ENCODE measurements around the gene COTL1. TPM values are rescaled to one million over a fixed set of nuclear protein-coding genes. Genes with fewer than 3 reads are reported as not detected.

COTL1 gene
- total RNA-seq, 1 experiment from 2014 or later = 408 TPM

DNA sequence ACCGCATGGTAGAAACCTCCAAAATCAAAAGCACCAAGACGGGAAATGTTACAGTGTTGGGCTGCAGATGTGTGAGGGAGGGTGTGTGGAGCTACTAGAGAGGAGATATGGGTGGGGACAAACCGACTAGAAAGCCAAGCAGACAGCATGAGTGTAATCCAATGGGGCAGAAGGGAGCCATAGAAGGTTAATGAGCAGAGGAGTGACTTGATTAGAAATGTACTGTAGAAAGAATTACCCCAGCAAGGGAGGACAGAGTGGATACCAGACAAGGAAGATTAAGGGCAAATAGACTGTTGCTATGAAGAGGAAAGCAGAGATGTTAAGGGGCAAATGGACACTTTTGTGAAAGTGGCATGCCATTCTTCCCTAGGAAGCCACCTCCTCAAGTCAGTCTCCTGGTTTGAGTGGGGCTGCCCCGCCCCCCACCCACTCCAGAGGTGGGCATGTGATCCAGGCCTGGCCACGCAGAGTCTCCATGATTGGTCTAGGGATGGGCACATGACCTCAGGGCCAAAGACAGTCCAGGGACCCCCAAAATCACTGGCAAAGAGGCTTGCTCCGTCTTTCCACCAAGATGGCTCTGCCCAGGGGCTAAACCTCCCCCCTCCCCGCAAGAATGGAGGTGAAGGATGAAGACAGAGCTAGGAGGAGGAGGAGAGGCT, 4.3 kb downstream of the COTL1 start:
- Histone ChIP-seq H3K79me2 (ENCODE audit: low read length) (peaks cover 93% of the 10 kb centered on the region), H3F3A (ENCODE audit: low read length, unreplicated experiment) (no peaks in the 10 kb centered on the region), H4K20me1 (ENCODE audit: low read length) (peaks cover 66% of the 10 kb centered on the region), H2AFZ (ENCODE audit: low read length) (no peak overlapping the region), H3K4me3 (ENCODE audit: low read length) (no peak overlapping the region), H3K9ac (ENCODE audit: low read length) (no peak overlapping the region), H3K4me1 (ENCODE audit: insufficient read depth, low read length) (peaks cover 16% of the 10 kb centered on the region; the same call in 1 of the 2 replicates), H3K4me2 (ENCODE audit: low read length) (no peak overlapping the region), H3K9me3 (ENCODE audit: low read length) (no peaks in the 10 kb centered on the region), H3K27me3 (ENCODE audit: low read length) (no peaks in the 10 kb centered on the region), H3K27ac (ENCODE audit: low read length) (no peak overlapping the region), H3K9me2 (replicated peaks; ENCODE audit: low read length) (no peaks in the 10 kb centered on the region), H3K36me3 (ENCODE audit: low read depth, low read length) (peaks cover 38% of the 10 kb centered on the region)
- ChIA-PET CTCF (no interaction called here), POLR2A (ENCODE audit: unreplicated experiment) (no interaction called here)
- TF ChIP-seq EZH2phosphoT487 (IDR thresholded peaks at IDR 0.05; ENCODE audit: borderline replicate concordance, low read length) (no peak), EZH2 (IDR thresholded peaks at IDR 0.05; ENCODE audit: low read length, unreplicated experiment) (no peak)
- TF ChIP-seq, protein P1, sequence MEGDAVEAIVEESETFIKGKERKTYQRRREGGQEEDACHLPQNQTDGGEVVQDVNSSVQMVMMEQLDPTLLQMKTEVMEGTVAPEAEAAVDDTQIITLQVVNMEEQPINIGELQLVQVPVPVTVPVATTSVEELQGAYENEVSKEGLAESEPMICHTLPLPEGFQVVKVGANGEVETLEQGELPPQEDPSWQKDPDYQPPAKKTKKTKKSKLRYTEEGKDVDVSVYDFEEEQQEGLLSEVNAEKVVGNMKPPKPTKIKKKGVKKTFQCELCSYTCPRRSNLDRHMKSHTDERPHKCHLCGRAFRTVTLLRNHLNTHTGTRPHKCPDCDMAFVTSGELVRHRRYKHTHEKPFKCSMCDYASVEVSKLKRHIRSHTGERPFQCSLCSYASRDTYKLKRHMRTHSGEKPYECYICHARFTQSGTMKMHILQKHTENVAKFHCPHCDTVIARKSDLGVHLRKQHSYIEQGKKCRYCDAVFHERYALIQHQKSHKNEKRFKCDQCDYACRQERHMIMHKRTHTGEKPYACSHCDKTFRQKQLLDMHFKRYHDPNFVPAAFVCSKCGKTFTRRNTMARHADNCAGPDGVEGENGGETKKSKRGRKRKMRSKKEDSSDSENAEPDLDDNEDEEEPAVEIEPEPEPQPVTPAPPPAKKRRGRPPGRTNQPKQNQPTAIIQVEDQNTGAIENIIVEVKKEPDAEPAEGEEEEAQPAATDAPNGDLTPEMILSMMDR (conservative IDR thresholded peaks at IDR 0.05; ENCODE audit: low read depth, low read length) = no peak
- intact Hi-C loops (cut with micrococcal nuclease) = no loop called here
- DNase-seq (no peak), ATAC-seq (no peak)
- BruUV-seq (replicated peaks) = no TSS peak

DNA sequence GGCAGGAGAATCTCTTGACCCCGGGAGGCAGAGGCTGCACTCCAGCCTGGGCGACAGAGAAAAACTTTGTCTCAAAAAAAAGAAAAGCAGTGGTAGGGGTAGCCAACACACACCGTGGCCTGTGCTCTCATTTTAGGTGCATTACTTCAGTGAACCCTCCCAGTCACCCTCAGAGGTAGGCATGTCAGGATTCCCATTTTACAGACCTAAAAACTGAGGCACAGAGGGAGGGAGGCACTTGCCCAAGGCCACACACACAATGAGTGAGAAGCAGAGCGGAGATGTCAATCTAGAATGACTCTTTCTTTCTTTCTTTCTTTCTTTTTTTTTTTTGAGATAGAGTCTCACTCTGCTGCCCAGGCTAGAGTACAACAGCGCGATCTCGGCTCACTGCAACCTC, 5.2 kb downstream of the COTL1 start:
- H4K20me1 ChIP-seq (ENCODE audit: low read length) = peaks cover 66% of the 10 kb centered on the region
- H3K79me2 ChIP-seq (ENCODE audit: low read length) = peaks cover 100% of the 10 kb centered on the region
- H3K9me2 ChIP-seq (replicated peaks; ENCODE audit: low read length) = no peaks in the 10 kb centered on the region
- H3K36me3 ChIP-seq (ENCODE audit: low read depth, low read length) = peaks cover 38% of the 10 kb centered on the region
- H3K4me1 ChIP-seq (ENCODE audit: insufficient read depth, low read length) = peaks cover 16% of the 10 kb centered on the region; the same call in 1 of the 2 replicates
- no peak overlapping the region for H3K9ac ChIP-seq (ENCODE audit: low read length)
- no peak for ATAC-seq
- H3K9me3 ChIP-seq (ENCODE audit: low read length) = no peaks in the 10 kb centered on the region
- no peaks in the 10 kb centered on the region for H3K27me3 ChIP-seq (ENCODE audit: low read length)
- POLR2A ChIA-PET (ENCODE audit: unreplicated experiment) = no interaction called here
- no peak overlapping the region for H3K27ac ChIP-seq (ENCODE audit: low read length)
- no peak overlapping the region for H3K4me3 ChIP-seq (ENCODE audit: low read length)
- no TSS peak for BruUV-seq (replicated peaks)
- TF ChIP-seq EZH2 (IDR thresholded peaks at IDR 0.05; ENCODE audit: low read length, unreplicated experiment) (no peak), EZH2phosphoT487 (IDR thresholded peaks at IDR 0.05; ENCODE audit: borderline replicate concordance, low read length) (no peak)
- TF ChIP-seq, protein P1 (conservative IDR thresholded peaks at IDR 0.05; ENCODE audit: low read depth, low read length) = no peak
- no peak overlapping the region for H3K4me2 ChIP-seq (ENCODE audit: low read length)
- DNase-seq = no peak
- no peak overlapping the region for H2AFZ ChIP-seq (ENCODE audit: low read length)
- intact Hi-C loops (cut with micrococcal nuclease) = no loop called here
- H3F3A ChIP-seq (ENCODE audit: low read length, unreplicated experiment) = no peaks in the 10 kb centered on the region
- CTCF ChIA-PET = no interaction called here

DNA sequence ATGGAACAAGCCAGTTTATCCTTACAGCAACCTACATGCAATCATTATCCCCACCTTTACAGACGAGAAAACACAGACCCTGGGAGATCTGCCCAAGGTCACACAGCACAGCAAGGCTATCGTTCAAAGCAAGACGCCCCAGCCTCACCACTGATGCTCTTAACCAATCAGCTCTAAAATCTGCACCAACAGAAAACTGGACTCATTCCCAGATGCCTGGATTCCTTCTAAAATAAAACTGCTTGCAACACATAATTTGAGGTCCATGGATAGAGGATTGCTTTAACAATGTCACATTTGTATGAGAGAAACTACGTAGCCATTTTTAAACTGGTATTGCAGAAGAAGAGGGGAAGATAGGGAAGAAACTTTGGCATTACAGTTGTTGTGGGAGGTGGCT, 6.8 kb downstream of the COTL1 start:
- no peaks in the 10 kb centered on the region for H3K9me3 ChIP-seq (ENCODE audit: low read length)
- no peak overlapping the region for H3K4me3 ChIP-seq (ENCODE audit: low read length)
- H3K4me2 ChIP-seq (ENCODE audit: low read length) = no peak overlapping the region
- H2AFZ ChIP-seq (ENCODE audit: low read length) = no peak overlapping the region
- POLR2A ChIA-PET (ENCODE audit: unreplicated experiment) = no interaction called here
- peaks cover 100% of the 10 kb centered on the region for H3K79me2 ChIP-seq (ENCODE audit: low read length)
- intact Hi-C loops (cut with micrococcal nuclease) = no loop called here
- H3K9ac ChIP-seq (ENCODE audit: low read length) = no peak overlapping the region
- no TSS peak for BruUV-seq (replicated peaks)
- CTCF ChIA-PET = no interaction called here
- peaks cover 16% of the 10 kb centered on the region; the same call in 1 of the 2 replicates for H3K4me1 ChIP-seq (ENCODE audit: insufficient read depth, low read length)
- H3K36me3 ChIP-seq (ENCODE audit: low read depth, low read length) = peaks cover 49% of the 10 kb centered on the region
- H3F3A ChIP-seq (ENCODE audit: low read length, unreplicated experiment) = no peaks in the 10 kb centered on the region
- H4K20me1 ChIP-seq (ENCODE audit: low read length) = peaks cover 66% of the 10 kb centered on the region
- no peaks in the 10 kb centered on the region for H3K9me2 ChIP-seq (replicated peaks; ENCODE audit: low read length)
- ATAC-seq (no peak), DNase-seq (no peak)
- TF ChIP-seq, protein P1 (conservative IDR thresholded peaks at IDR 0.05; ENCODE audit: low read depth, low read length) = no peak
- TF ChIP-seq EZH2 (IDR thresholded peaks at IDR 0.05; ENCODE audit: low read length, unreplicated experiment) (no peak), EZH2phosphoT487 (IDR thresholded peaks at IDR 0.05; ENCODE audit: borderline replicate concordance, low read length) (no peak)
- H3K27me3 ChIP-seq (ENCODE audit: low read length) = no peaks in the 10 kb centered on the region
- no peak overlapping the region for H3K27ac ChIP-seq (ENCODE audit: low read length)
